Panc1 (cell line): ENCODE results near the gene HRH2.

ENCODE experiments used
- CTCF ChIP-seq: fragments of 450-650 bp; IDR thresholded peaks from 2 replicates; pipeline ENCODE4 v1.5.1; 2017; ENCODE audit warnings: mild to moderate bottlenecking
- REST ChIP-seq, 2 experiments: IDR thresholded peaks; 2 replicates each; pipeline ENCODE4 v1.6.1; 2011 to 2012; ENCODE audit warnings: low read depth in 2 of 2, control low read depth in 1 of 2, low read length in 1 of 2, mild to moderate bottlenecking in 1 of 2, moderate library complexity in 1 of 2; ENCODE audit not compliant: insufficient read depth in 1 of 2
- TCF7L2 ChIP-seq: IDR thresholded peaks from 2 replicates; pipeline ENCODE4 v1.6.1; 2011; ENCODE audit warnings: mild to moderate bottlenecking, low read depth, low read length, inconsistent platforms

DNA sequence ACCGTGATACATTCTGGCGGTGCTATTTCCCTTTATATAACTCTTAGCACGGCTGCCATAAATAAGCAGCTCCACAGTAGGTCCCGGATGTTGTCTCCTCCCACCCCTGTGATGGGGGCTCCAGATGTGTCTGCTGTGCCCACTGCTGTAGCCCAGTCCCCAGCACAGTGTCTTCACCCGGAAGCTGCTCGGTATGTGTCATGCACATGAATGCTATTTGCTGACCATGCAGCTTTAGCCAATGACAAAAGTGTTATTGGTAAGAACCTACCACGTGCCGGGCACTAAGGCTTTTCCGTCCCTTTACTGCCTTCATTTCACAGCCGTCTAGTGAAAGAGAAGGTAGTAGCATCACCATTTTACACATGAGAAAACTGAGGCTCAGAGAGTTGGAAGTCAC is 20.2 kb downstream of the HRH2 start:
- TF ChIP-seq CTCF (no peak), REST (IDR thresholded peaks at IDR 0.05; ENCODE audit: insufficient read depth in 1 of 2, low read depth in 2 of 2, low read length in 1 of 2) (no peak), TCF7L2 (no peak)
